K562 (cell line): ENCODE data around the gene APOO. TPM values are rescaled to one million over a fixed set of nuclear protein-coding genes. Genes with fewer than 3 reads are reported as not detected.

Experiments
- ATAC-seq: fragments of 200-7000 bp; cut with Tn5 transposase; 3 replicates; pipeline ENCODE4 v1.9.1; 2020; ENCODE audit warnings: moderate library complexity
- Bru-seq: library from RNA; stranded (reverse); fragments of 400-500 nt; gene quantifications from one replicate; lab custom pipeline; 2021; lab: Mats Ljungman, UMichigan
- BruChase-seq, 2 experiments: library from RNA; stranded (reverse); fragments of 400-500 nt; gene quantifications; one replicate each; lab custom pipeline; 2021; lab: Mats Ljungman, UMichigan
- BruUV-seq: library from RNA; stranded (reverse); fragments of 400-500 nt; replicated peaks from 2 replicates; lab custom pipeline; 2021; lab: Mats Ljungman, UMichigan
- CTCF ChIA-PET: fragments of 300-600 bp; formaldehyde crosslinking; extraction: SDS; loops from one replicate; lab custom pipeline; 2021; ENCODE audit warnings: low intra/inter-chr PET ratio; lab: Yijun Ruan, JAX
- POLR2A ChIA-PET: fragments of 300-600, 350-650 bp; sonication (Branson Sonifier 250); formaldehyde crosslinking; extraction: SDS; loops from one replicate; lab custom pipeline; 2021; ENCODE audit warnings: antibody characterized with exemption, inconsistent platforms; lab: Yijun Ruan, JAX
- DNase-seq, 4 experiments: peaks; one replicate each; pipeline versions ENCODE4 v3.0.0 to v3.0.0-alpha.2; 2011 to 2018; ENCODE audit warnings: low spot score in 3 of 4, mixed read lengths in 3 of 4; ENCODE audit errors: extremely low read depth in 1 of 4
- FAIRE-seq: peaks from 2 replicates; lab custom pipeline; 2011; peaks lifted over from hg19 to GRCh38; lab: Jason Lieb, UNC
- H2AFZ ChIP-seq: 2 replicates; pipeline ENCODE4 v1.6.0; 2011; ENCODE audit warnings: low read depth, low read length, control low read depth, inconsistent platforms
- H3K27ac ChIP-seq: fragments of 200-600 bp; 3 replicates; pipeline ENCODE4 v1.8.0; 2011; ENCODE audit warnings: low read depth, mild to moderate bottlenecking, control low read depth, inconsistent platforms, low read length, moderate library complexity, mixed read lengths; ENCODE audit errors: extremely low read depth
- H3K27me3 ChIP-seq, 2 experiments: fragments of 300-600 bp in 1 of 2; 2 replicates in 1 of 2; 3 replicates in 1 of 2; pipeline versions ENCODE4 v1.6.0 to v1.8.0; 2011; ENCODE audit warnings: inconsistent platforms in 2 of 2, low read length in 2 of 2, mild to moderate bottlenecking in 1 of 2, mixed read lengths in 1 of 2, moderate library complexity in 1 of 2; ENCODE audit not compliant: control insufficient read depth in 2 of 2, insufficient read depth in 2 of 2
- H3K36me3 ChIP-seq: fragments of 300-600 bp; 3 replicates; pipeline ENCODE4 v1.8.0; 2011; ENCODE audit warnings: mild to moderate bottlenecking, low read length, inconsistent platforms; ENCODE audit not compliant: control insufficient read depth, insufficient read depth
- H3K4me1 ChIP-seq, 2 experiments: fragments of 200-600 bp in 1 of 2; replicated peaks in 1 of 2; 2 replicates in 1 of 2; 3 replicates in 1 of 2; pipeline versions ENCODE4 v1.5.1 to v1.8.0; 2011; ENCODE audit warnings: inconsistent platforms in 2 of 2, low read length in 2 of 2, mild to moderate bottlenecking in 1 of 2, mixed read lengths in 1 of 2, moderate library complexity in 1 of 2; ENCODE audit not compliant: control insufficient read depth in 2 of 2, insufficient read depth in 2 of 2
- H3K4me2 ChIP-seq: 2 replicates; pipeline ENCODE4 v1.6.1; 2011; ENCODE audit warnings: low read length, control low read depth, inconsistent platforms, mixed read lengths; ENCODE audit not compliant: insufficient read depth
- H3K4me3 ChIP-seq: fragments of 200-600 bp; sonication (generic), shearing (Covaris generic); 2 replicates; pipeline ENCODE4 v1.5.1; 2016; ENCODE audit warnings: control low read depth, inconsistent platforms
- H3K79me2 ChIP-seq: fragments of 200-600 bp; 3 replicates; pipeline ENCODE4 v1.8.0; 2011; ENCODE audit warnings: low read length, inconsistent platforms; ENCODE audit not compliant: control insufficient read depth, insufficient read depth
- H3K9ac ChIP-seq, 2 experiments: 2 replicates each; pipeline versions ENCODE4 v1.6.0 to v1.6.1; 2011; ENCODE audit warnings: low read depth in 2 of 2, low read length in 2 of 2, control low read depth in 1 of 2, inconsistent platforms in 1 of 2, mild to moderate bottlenecking in 1 of 2, mixed read lengths in 1 of 2; ENCODE audit not compliant: insufficient read depth in 1 of 2
- H3K9me1 ChIP-seq: one replicate; pipeline ENCODE4 v1.6.0; 2011; ENCODE audit warnings: inconsistent platforms, mild to moderate bottlenecking, low read length, moderate library complexity; ENCODE audit not compliant: control insufficient read depth, insufficient read depth
- H3K9me3 ChIP-seq: replicated peaks from 2 replicates; pipeline ENCODE4 v1.5.1; 2011; ENCODE audit warnings: low read depth, low read length, inconsistent platforms; ENCODE audit not compliant: control insufficient read depth, insufficient read depth
- H4K20me1 ChIP-seq: replicated peaks from 2 replicates; pipeline ENCODE4 v1.6.1; 2011; ENCODE audit warnings: low read length, inconsistent platforms, mixed read lengths; ENCODE audit not compliant: control insufficient read depth, insufficient read depth
- ETS1 ChIP-seq: conservative IDR thresholded peaks from 2 replicates; pipeline ENCODE4 v1.6.1; 2011; ENCODE audit warnings: low read depth, mild to moderate bottlenecking, low read length; ENCODE audit not compliant: control insufficient read depth
- HMGXB4 ChIP-seq: sonication (generic); formaldehyde crosslinking; IDR thresholded peaks from 2 replicates; pipeline ENCODE4 v1.8.1; 2023; ENCODE audit warnings: mild to moderate bottlenecking, missing genetic modification reagents
- MTA1 ChIP-seq: fragments of 450-650 bp; IDR thresholded peaks from 2 replicates; pipeline ENCODE4 v1.6.1; 2017; ENCODE audit warnings: borderline replicate concordance
- POLR2A ChIP-seq: fragments of 450-650 bp; conservative IDR thresholded peaks from 2 replicates; pipeline ENCODE4 v1.6.1; 2016
- SAP30 ChIP-seq: fragments of 200-600 bp; sonication (generic); IDR thresholded peaks from 2 replicates; pipeline ENCODE4 v1.6.1; 2012; ENCODE audit warnings: borderline replicate concordance, low read depth, mild to moderate bottlenecking, moderate library complexity, low read length, control low read depth, inconsistent platforms; ENCODE audit not compliant: insufficient read depth, poor library complexity, severe bottlenecking
- SUPT5H ChIP-seq: fragments of 450-650 bp; IDR thresholded peaks from 2 replicates; pipeline ENCODE4 v1.6.1; 2016
- TBP ChIP-seq: optimal IDR thresholded peaks from 2 replicates; pipeline ENCODE3; 2011; ENCODE audit warnings: low read depth, low read length, improper control_type of control experiment
- THRA ChIP-seq: fragments of 450-650 bp; IDR thresholded peaks from 2 replicates; pipeline ENCODE4 v1.6.1; 2017; ENCODE audit warnings: mild to moderate bottlenecking, moderate library complexity
- ZFP36 ChIP-seq: fragments of 150-350 bp; IDR thresholded peaks from 2 replicates; pipeline ENCODE4 v1.6.1; 2018; ENCODE audit warnings: low read length, low read depth; ENCODE audit not compliant: partially characterized antibody
- WGBS: fragments of 100-300 bp; shearing (Covaris generic); methylation state at CpG from one replicate; pipeline ENCODE4 v1.1.6; 2016; ENCODE audit warnings: low coverage, mixed read lengths; ENCODE audit not compliant: insufficient coverage; ENCODE audit errors: missing lambda C conversion rate; 5-methylcytosine and 5-hydroxymethylcytosine counted together
- in situ Hi-C: fragments of 300-500 bp; cut with MboI; formaldehyde crosslinking; loops from 4 replicates; pipeline ENCODE4 v1.15.0; 2018; ENCODE audit warnings: inconsistent platforms, mixed read lengths
- intact Hi-C: fragments of 100-400 bp; cut with micrococcal nuclease; formaldehyde crosslinking; loops from 2 replicates; pipeline ENCODE4 v1.14.2; 2022
- long read RNA-seq, 3 experiments: library from polyadenylated mRNA in 2 of 3; library from RNA in 1 of 3; unstranded in 2 of 3; stranded (forward) in 1 of 3; transcript quantifications; one replicate each; pipeline ENCODE4 v2.0.0, GENCODE V29; 2019 to 2022
- polyA minus RNA-seq, 3 experiments: library from RNA; depleted of rRNA, polyadenylated mRNA; stranded (reverse); fragments of >200 nt; gene quantifications; 2 replicates each; pipeline ENCODE4 v1.2.3, GENCODE V29; 2011
- polyA plus RNA-seq, 8 experiments: library from polyadenylated mRNA; depleted of rRNA in 4 of 8; stranded (reverse) in 5 of 8; unstranded in 3 of 8; fragments of >200 nt; fragmentation: Nextera tagmentation in 2 of 8; fragmentation: Illumina TruSeq in 1 of 8; extraction: Ambion mirVana in 2 of 8; extraction: Trizol in 1 of 8; gene quantifications; 2 replicates each; pipeline versions ENCODE4 v1.2.1 to v1.2.3, GENCODE V29; 2011 to 2014; ENCODE audit warnings: inconsistent platforms in 1 of 8, missing spikeins in 1 of 8
- total RNA-seq, 7 experiments: library from RNA; depleted of rRNA in 6 of 7; stranded (reverse); fragments of >200 nt in 6 of 7; fragmentation: Illumina TruSeq in 2 of 7; extraction: Trizol in 2 of 7; gene quantifications; 2 replicates each; pipeline versions ENCODE4 v1.2.1 to v1.2.3, GENCODE V29; 2011 to 2021; ENCODE audit warnings: low replicate concordance in 1 of 7

APOO gene
- 16.2 and 19.7 TPM in 2 replicates for total RNA-seq (2011; cell fraction: chromatin; rRNA removed; ENCODE audit: low replicate concordance)
- 11.2 and 12.5 TPM in 2 replicates for total RNA-seq (2011; cell fraction: nucleolus; rRNA removed)
- 18.0 and 23.3 TPM in 2 replicates for total RNA-seq (2011; cell fraction: nucleoplasm; rRNA removed)
- total RNA-seq (2014; rRNA removed) = 37.3 and 43.7 TPM in 2 replicates
- 60.8 and 64.4 TPM in 2 replicates for total RNA-seq (2014; rRNA removed; fragmentation: Illumina TruSeq; extraction: Trizol)
- 56.9 and 59.7 TPM in 2 replicates for total RNA-seq (2015; rRNA removed; fragmentation: Illumina TruSeq; extraction: Trizol)
- 59.8 and 63.9 TPM in 2 replicates for total RNA-seq (2021)
- polyA plus RNA-seq (2011; rRNA removed) = 55.2 and 67.3 TPM in 2 replicates
- 34.2 and 35.9 TPM in 2 replicates for polyA plus RNA-seq (2011; cell fraction: cytosol; rRNA removed)
- 9.4 and 13.6 TPM in 2 replicates for polyA plus RNA-seq (2011; cell fraction: nucleus; rRNA removed)
- 78.6 and 89.2 TPM in 2 replicates for polyA plus RNA-seq (2012)
- 62.9 and 72.0 TPM in 2 replicates for polyA plus RNA-seq (2014; fragmentation: Illumina TruSeq; extraction: Trizol)
- 10 to 100 TPM; 46.5 to 76.4 TPM for polyA plus RNA-seq (2014; fragmentation: Nextera tagmentation; extraction: Ambion mirVana)
- polyA plus RNA-seq (2014; rRNA removed) = 58.9 and 63.6 TPM in 2 replicates
- polyA minus RNA-seq (2011; rRNA and poly(A)+ RNA removed) = 30.1 and 34.1 TPM in 2 replicates
- polyA minus RNA-seq (2011; cell fraction: cytosol; rRNA and poly(A)+ RNA removed) = 4.8 and 11.5 TPM in 2 replicates
- polyA minus RNA-seq (2011; cell fraction: nucleus; rRNA and poly(A)+ RNA removed) = 6.3 and 8.2 TPM in 2 replicates
- percentile 62 among the genes with signal in this experiment for Bru-seq, nascent RNA
- percentile 69 among the genes with signal in this experiment for BruChase-seq, experiment 1, labeled RNA remaining after a 2-hour chase
- percentile 70 among the genes with signal in this experiment for BruChase-seq, experiment 2, labeled RNA remaining after a 6-hour chase
- long read RNA-seq, experiment 1, transcript APOO-201 (9 exons, 1,118 nt) = major isoform, 35 of 71 reads
- long read RNA-seq, experiment 1, partial matches to known transcripts = 5 of 71 reads
- long read RNA-seq, experiment 1, other reads (novel, unspliced or antisense) = 31 of 71 reads
- long read RNA-seq, experiment 2, transcript APOO-201 (9 exons, 1,118 nt) = major isoform, 16 of 63 reads
- long read RNA-seq, experiment 2, partial matches to known transcripts = 2 of 63 reads
- long read RNA-seq, experiment 2, other reads (novel, unspliced or antisense) = 43 of 63 reads
- long read RNA-seq, experiment 3, transcript APOO-201 (9 exons, 1,118 nt) = major isoform, 22 of 53 reads
- long read RNA-seq, experiment 3, partial matches to known transcripts = 0 of 53 reads
- long read RNA-seq, experiment 3, other reads (novel, unspliced or antisense) = 31 of 53 reads

GRCh38 chrX:23907498-23908218 is at the start of gene APOO, which contains the start of gene CXorf58:
Gene APOO (minus strand): TSS chrX:23907938. CDS start chrX:23907702, 236 bp downstream.
Gene CXorf58 (plus strand): TSS chrX:23908006. CDS start chrX:23910303, 2,297 bp downstream.
- Histone ChIP-seq H2AFZ (peak within 1 kb of the TSS; percentile 94), H3K36me3 (peaks cover 3% of the 10 kb centered on the region; the same call in 1 of the 3 replicates), H3K9me3 (no peaks in the 10 kb centered on the region), H3K27me3 (no peaks in the 10 kb centered on the region), H3K4me3 (peak within 1 kb of the TSS; percentile 81), H3K4me1 (peaks cover 3 to 12% of the 10 kb centered on the region in 2 experiments; a peak in 4 of 5 replicates), H3K27ac (peak within 1 kb of the TSS; percentile 92), H3K4me2 (peak within 1 kb of the TSS; percentile 80), H3K79me2 (peaks cover 21% of the 10 kb centered on the region), H3K9me1 (no peaks in the 10 kb centered on the region), H4K20me1 (no peaks in the 10 kb centered on the region), H3K9ac (peak within 1 kb of the TSS; percentile 86 to 96)
- ChIA-PET POLR2A (interaction anchor here (0.6 to 2.7 kb wide), 7 partner anchors 82 to 212 kb away, joined by 3 to 15 read pairs (median 3); partner anchors contain the start of genes EIF2S3 and KLHL15), CTCF (interaction anchor here (1.7 to 2.4 kb wide), 2 partner anchors 117 to 147 kb away, joined by 11 to 23 read pairs; partner anchors contain the start of gene EIF2S3)
- WGBS = 0% methylated on average over 52 of the region's 81 CpGs
- DNase-seq (peak; percentile 88 to 97 (median 90)), FAIRE-seq (peak; percentile 92), ATAC-seq (peak; percentile 97)
- in situ Hi-C loops = no loop called here
- no TSS peak for BruUV-seq
- intact Hi-C loops = loop anchor here (1.0 to 5.0 kb wide), 4 partner anchors 45 to 335 kb away; partner anchors contain the start of gene EIF2S3
- TF ChIP-seq POLR2A (peak; percentile 72; the same call in 1 of the 2 replicates), SAP30 (peak; percentile 78), HMGXB4 (peak; percentile 31; the same call in 1 of the 2 replicates), THRA (no peak), ETS1 (peak; percentile 28; the same call in 1 of the 2 replicates), ZFP36 (no peak), TBP (peak; percentile 75), SUPT5H (peak; percentile 64), MTA1 (peak; percentile 51; the same call in 1 of the 2 replicates)
